ENCODE data around the gene DOCK10.

DOCK10 gene

DNA sequence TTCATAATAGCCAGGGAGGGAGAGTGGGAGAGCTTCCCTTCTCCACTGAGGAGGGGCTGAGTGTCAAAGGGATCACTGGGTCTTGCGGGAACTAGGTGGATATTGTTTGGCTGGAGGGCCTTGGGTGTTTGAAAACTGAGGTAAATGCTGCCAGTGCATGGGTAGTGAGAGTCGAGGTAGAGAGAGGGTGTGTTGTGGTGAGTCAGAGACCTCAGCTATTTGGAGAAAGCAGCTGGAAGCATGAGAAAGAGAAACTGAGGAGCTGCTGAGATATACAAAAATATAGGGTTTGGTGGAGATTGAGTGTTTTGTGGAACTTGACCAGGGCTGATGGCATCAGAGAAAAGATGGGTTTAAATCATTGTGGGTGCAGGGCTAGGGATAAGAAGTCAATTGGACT, 199.1 kb downstream of the DOCK10 start:
- DNase-seq (ENCODE audit: low spot score) (no peak), FAIRE-seq (no peak)

- FAIRE-seq (no peak), DNase-seq (ENCODE audit: low spot score) (no peak)
Measured at GRCh38 chr2:224841910-224842309, 200.4 kb downstream of the DOCK10 start.

DNA sequence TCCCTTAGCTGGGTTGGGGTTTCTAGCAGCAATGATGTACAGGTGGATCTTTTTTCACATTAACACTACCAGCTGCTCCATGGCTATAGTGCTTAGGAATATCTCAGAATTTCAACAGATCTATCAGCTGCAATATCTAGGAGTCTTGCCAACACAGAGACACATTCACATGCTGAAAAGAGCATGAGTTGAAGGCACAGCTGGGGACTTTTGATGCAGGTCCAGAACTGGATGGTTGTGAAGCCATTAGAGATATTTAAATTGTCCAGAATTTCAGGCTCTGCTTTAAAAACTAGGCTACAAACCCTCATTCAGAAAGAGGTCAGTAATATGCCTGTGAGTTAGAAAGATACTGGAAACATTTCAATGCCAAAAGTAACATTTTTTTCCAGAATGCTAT, 203.9 kb downstream of the DOCK10 start:
- FAIRE-seq (no peak), DNase-seq (ENCODE audit: low spot score) (no peak)

GRCh38 chr2:224837558-224837957, 204.7 kb downstream of the DOCK10 start:
- FAIRE-seq = peak; percentile 77

GRCh38 chr2:224837066-224837465, 205.2 kb downstream of the DOCK10 start:
- DNase-seq (ENCODE audit: low spot score) = no peak
- FAIRE-seq = no peak

More at GRCh38 chr2:224837558-224837957, 204.7 kb downstream of the DOCK10 start:
- DNase-seq (ENCODE audit: low spot score) = peak; percentile 40

GRCh38 chr2:224836263-224836662, 206.0 kb downstream of the DOCK10 start:
- DNase-seq (ENCODE audit: low spot score) (no peak), FAIRE-seq (no peak)

DNA sequence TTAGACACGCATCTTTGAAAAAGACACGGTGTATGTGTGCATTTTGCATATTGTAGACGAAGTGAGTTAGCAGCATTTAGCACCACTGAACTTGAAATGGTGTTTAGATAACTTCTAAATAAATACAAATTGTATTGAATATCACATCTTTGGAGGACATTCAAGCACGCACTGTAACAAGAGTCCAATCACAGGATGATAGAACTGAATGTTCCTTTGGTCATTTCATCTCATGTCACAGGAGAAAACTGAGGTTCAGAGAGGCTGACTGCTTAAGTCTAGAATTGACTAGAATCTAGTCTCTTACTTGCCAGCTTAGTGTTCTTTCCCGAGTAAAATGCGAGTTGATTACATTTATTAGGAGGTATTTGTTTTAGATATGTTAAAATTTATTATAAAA, 206.9 kb downstream of the DOCK10 start:
- no peak for FAIRE-seq

DNA sequence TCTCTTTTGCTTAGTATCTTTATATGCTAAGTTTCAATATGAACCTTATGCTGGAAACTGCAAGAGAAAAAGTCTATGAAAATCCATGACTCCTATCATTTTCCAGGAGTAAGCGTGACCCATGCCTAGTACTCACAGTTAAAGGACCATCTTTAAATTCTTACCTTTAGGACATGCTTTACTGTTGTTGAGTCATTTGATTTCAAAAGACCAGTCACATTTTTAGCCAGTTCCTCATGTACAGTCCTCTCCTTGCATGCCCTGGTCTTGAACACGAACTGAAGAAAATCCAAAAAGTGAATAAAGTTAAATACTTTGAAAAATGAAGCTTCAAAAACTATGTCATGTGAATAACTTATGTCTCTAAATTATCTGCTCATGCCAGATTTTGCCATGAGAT, 208.3 kb downstream of the DOCK10 start:
- DNase-seq (ENCODE audit: low spot score) (no peak), FAIRE-seq (no peak)

More for the DNA sequence above, 206.9 kb downstream of the DOCK10 start:
- DNase-seq (ENCODE audit: low spot score) = no peak

DNA sequence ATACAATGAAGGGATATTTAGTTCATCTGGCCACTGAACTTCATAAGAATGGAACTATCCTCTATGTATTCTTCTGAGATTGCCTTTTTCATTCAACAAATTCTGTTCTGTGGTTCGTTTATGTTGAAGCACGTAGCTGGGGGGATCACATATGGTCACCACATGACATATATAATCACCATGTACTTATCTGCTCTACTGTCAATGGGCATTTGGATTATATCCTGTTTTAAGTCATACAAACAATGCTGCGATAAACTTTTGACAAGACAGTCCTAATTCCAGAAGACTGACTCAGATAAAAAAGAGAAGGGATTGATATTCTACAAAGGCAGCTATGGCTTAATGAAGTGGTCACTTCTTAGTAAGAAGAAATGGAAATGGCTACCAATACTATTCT, 210.1 kb downstream of the DOCK10 start:
- no peak for DNase-seq (ENCODE audit: low spot score)
- no peak for FAIRE-seq

GRCh38 chr2:224831530-224831929, 210.7 kb downstream of the DOCK10 start:
- DNase-seq (ENCODE audit: low spot score) = no peak
- no peak for FAIRE-seq

DNA sequence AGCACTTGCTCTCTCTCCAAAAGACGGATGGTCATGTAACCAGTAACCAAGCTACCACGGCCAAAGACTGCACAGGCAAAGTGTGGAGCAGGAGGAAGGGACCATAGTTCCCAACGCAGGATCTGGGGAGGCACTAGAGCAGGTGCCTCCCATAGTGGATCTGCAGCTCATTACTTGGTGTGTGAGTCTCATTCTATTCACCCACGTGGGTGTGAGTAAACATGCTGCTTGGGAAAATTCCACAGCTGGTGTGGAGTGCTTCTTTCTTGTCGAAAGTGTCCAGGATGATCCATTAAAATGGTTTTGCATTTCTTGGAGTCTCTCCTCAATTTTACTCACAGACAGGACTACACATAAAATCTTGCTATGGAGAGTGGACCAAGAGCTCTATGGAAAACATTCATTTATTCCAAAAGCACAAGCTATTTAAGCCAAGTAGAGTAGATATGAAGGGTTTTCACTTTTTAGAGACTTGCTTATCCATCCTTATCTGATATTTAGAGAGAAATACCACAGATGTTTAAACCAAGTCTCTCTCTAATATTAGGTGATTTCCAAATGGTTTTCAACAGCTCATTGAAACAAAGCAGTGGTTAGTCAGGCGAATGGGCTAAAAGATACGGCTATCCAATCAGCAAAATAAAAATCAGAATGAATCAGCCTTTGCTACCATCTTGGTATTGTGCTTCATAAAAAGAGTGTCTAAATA, 221.8 kb downstream of the DOCK10 start:
- FAIRE-seq (no peak), DNase-seq (ENCODE audit: low spot score) (no peak)

DNA sequence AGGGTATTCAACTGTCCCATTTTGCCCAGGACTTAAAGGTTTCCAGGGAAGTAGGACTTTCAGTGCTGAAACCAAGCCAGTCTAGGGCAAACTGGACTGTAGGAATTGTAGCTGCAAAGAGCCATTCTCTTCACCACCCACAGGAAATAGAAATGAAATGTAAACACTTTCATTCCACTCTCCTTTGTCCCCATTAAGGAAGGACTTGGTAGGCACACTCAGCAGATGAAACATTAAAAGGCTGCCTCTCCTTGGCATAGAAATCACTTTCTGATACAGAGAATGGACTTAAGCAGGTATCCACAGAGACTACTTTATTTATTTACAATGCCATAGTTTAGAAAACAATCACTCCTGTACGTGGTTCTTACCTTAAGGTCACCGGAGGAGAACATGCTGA, 223.2 kb downstream of the DOCK10 start:
- DNase-seq (ENCODE audit: low spot score) (no peak), FAIRE-seq (no peak)

DNA sequence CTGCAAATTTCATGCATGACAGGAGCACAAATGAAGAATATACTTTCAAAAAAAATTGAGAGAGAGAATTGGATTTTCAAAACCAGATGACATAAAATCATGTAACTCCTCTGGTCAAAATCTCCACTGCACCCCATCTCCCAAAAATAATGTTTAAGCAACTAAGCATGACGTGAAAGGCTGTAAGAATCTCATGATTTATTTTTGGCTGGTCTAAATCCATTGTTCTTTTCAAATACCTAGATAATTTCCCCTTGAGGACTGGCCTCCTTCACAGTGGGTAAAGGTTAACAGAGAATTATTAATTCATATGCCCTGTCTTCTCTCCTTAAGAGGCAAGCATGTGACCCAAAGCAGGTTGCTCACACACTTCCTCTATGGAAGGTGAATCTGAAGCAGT, 224.6 kb downstream of the DOCK10 start:
- FAIRE-seq (no peak), DNase-seq (ENCODE audit: low spot score) (no peak)

GRCh38 chr2:224816816-224817215, 225.5 kb downstream of the DOCK10 start:
- DNase-seq (ENCODE audit: low spot score) = peak; percentile 32
- no peak for FAIRE-seq

DNA sequence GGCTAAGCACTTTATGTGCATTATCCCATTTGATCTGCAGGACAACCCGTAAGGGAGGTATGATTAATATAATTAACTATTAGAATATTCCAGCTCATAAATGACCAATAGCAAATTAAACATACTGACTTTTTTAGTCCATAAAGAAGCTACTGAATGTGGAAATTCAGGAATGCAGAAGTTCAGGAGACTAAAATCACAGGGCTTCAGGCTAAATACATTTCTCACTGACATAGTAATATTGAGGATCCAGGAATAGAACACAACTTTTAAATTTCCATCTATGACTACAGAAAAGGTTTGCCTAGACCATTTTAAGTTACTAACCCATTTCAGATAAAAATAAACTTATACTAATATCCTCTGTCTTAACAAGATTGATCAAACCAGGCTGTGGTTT, 228.7 kb downstream of the DOCK10 start:
- FAIRE-seq (no peak), DNase-seq (ENCODE audit: low spot score) (no peak)

- FAIRE-seq (no peak), DNase-seq (ENCODE audit: low spot score) (no peak)
Measured at GRCh38 chr2:224807153-224807964, 234.9 kb downstream of the DOCK10 start.

DNA sequence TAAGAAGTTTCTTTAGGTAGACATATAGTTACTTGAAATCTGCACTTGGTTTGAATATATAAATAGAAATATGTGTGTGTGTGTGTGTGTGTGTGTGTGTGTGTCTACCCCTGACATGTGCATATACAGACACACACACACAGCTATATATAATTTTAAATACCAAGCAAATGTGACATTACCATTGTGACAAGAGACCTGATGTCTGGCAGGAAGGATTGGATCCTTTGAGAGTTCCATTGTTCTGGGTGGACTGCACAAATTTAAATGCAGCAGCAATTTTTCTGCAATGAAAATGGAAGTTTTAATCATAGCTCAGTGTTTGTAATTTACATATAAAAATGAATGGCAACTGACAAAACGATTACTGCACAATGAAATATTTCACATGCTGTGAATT, 238.3 kb downstream of the DOCK10 start:
- FAIRE-seq (no peak), DNase-seq (ENCODE audit: low spot score) (no peak)

- FAIRE-seq (no peak), DNase-seq (ENCODE audit: low spot score) (peak; percentile 12)
Measured at GRCh38 chr2:224802407-224802806, 239.9 kb downstream of the DOCK10 start.

- no peak for FAIRE-seq
- DNase-seq (ENCODE audit: low spot score) = no peak
Measured at GRCh38 chr2:224801360-224801759, 240.9 kb downstream of the DOCK10 start.

DNA sequence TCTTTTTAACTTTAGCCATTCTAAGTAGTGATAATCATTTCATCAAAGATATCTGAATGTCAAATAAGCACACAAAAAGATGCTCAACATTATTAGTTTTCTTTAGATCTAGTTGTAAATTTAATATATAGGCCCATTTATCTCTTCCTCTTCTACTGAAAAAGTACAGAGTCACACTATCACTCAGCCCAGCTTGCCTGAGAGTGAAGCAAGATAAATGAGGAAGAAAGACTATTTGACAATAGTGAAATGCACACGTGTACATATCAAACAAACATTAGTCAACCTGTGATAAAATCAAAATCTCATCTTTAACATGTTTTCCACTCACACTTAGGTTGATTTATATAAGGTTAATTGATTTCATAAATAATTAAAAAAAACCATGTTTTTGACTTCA, 242.6 kb downstream of the DOCK10 start:
- DNase-seq (ENCODE audit: low spot score) (no peak), FAIRE-seq (no peak)

DNA sequence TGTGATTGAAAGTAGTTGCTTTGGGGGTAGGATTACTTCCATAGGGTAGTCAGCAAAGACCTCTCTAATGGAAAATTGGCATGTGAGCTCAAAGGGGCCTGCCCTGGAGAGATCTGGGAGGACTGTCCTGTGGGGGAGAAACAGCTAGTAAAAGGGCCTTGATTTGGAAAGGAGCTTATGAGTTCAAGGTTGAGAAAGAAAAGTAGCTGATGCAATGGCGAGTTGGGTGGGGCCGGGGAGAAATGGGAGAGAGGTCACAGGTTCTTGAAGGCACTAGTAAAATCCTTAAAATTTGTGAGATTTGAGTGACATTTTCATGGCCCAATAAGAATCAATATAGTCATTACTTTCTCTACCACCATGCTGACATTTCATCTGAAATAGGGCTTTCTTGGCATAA, 244.1 kb downstream of the DOCK10 start:
- no peak for DNase-seq (ENCODE audit: low spot score)

GRCh38 chr2:224796695-224797305, 245.5 kb downstream of the DOCK10 start:
- DNase-seq (ENCODE audit: low spot score) (no peak), FAIRE-seq (no peak)

More for the DNA sequence above, 244.1 kb downstream of the DOCK10 start:
- no peak for FAIRE-seq
